PC-9 (cell line): ENCODE data around the gene AGRN. TPM values are rescaled to one million over a fixed set of nuclear protein-coding genes. Genes with fewer than 3 reads are reported as not detected.

Experiments used
- BruUV-seq: library from RNA; stranded (reverse); fragments of 400-500 nt; replicated peaks from 2 replicates; lab custom pipeline; 2021; lab: Mats Ljungman, UMichigan
- CTCF ChIA-PET: fragments of 300-600 bp; sonication (Branson Sonifier 250); formaldehyde crosslinking; loops from one replicate; lab custom pipeline; 2022; ENCODE audit warnings: antibody characterized with exemption; lab: Charles Lee
- POLR2A ChIA-PET: fragments of 300-600 bp; sonication (Branson Sonifier 250); formaldehyde crosslinking; loops from one replicate; lab custom pipeline; 2022; ENCODE audit warnings: antibody characterized with exemption; ENCODE audit not compliant: unreplicated experiment; lab: Charles Lee
- DNase-seq, 2 experiments: peaks; one replicate each; pipeline versions ENCODE4 v3.0.0 to v3.0.0-alpha.2; 2015 to 2022; ENCODE audit warnings: mixed read lengths in 1 of 2
- H2AFZ ChIP-seq: fragments of 200-600 bp; sonication (generic); 2 replicates; pipeline ENCODE4 v1.8.1; 2017; ENCODE audit warnings: antibody characterized with exemption
- H3F3A ChIP-seq: fragments of 200-600 bp; sonication (generic); 2 replicates; pipeline ENCODE4 v1.8.1; 2017; ENCODE audit warnings: antibody characterized with exemption, mild to moderate bottlenecking, low read depth; ENCODE audit not compliant: insufficient read depth
- H3K27ac ChIP-seq: fragments of 200-600 bp; sonication (generic); 2 replicates; pipeline ENCODE4 v1.6.1; 2016; ENCODE audit warnings: mixed run types
- H3K27me3 ChIP-seq: fragments of 200-600 bp; sonication (generic); 2 replicates; pipeline ENCODE4 v1.6.1; 2016; ENCODE audit warnings: low read depth, mixed run types; ENCODE audit not compliant: insufficient read depth
- H3K36me3 ChIP-seq: fragments of 200-600 bp; sonication (generic); 2 replicates; pipeline ENCODE4 v1.6.1; 2016; ENCODE audit warnings: low read depth, mixed run types
- H3K4me1 ChIP-seq: fragments of 200-600 bp; sonication (generic); replicated peaks from 2 replicates; pipeline ENCODE4 v1.6.1; 2016; ENCODE audit warnings: mixed run types; ENCODE audit not compliant: insufficient read depth
- H3K4me2 ChIP-seq: fragments of 200-600 bp; sonication (generic); 2 replicates; pipeline ENCODE4 v1.6.1; 2017; ENCODE audit warnings: mixed run types
- H3K4me3 ChIP-seq: fragments of 200-600 bp; sonication (generic); 2 replicates; pipeline ENCODE4 v1.6.1; 2016; ENCODE audit warnings: mixed run types
- H3K79me2 ChIP-seq: fragments of 200-600 bp; sonication (generic); 2 replicates; pipeline ENCODE4 v1.6.1; 2017; ENCODE audit warnings: low read depth, mixed run types
- H3K9me2 ChIP-seq: fragments of 200-600 bp; sonication (generic); 2 replicates; pipeline ENCODE4 v1.8.1; 2017; ENCODE audit warnings: mild to moderate bottlenecking; ENCODE audit not compliant: insufficient read depth
- H3K9me3 ChIP-seq: fragments of 200-600 bp; sonication (generic); 2 replicates; pipeline ENCODE4 v1.8.1; 2016; ENCODE audit warnings: low read depth; ENCODE audit not compliant: insufficient read depth
- H4K20me1 ChIP-seq: fragments of 200-600 bp; sonication (generic); 2 replicates; pipeline ENCODE4 v1.8.1; 2017; ENCODE audit not compliant: insufficient read depth
- EZH2 ChIP-seq: fragments of 200-600 bp; sonication (generic); IDR thresholded peaks from 2 replicates; pipeline ENCODE4 v1.8.0; 2017; ENCODE audit warnings: antibody characterized with exemption, low read depth
- intact Hi-C: fragments of 100-400 bp; cut with micrococcal nuclease; formaldehyde crosslinking; loops from one replicate; pipeline ENCODE4 v1.10.0; 2022; ENCODE audit not compliant: unreplicated experiment
- total RNA-seq: library from RNA; stranded (reverse); gene quantifications from 2 replicates; pipeline ENCODE4 v1.2.3, GENCODE V29; 2021
- TF ChIP-seq, protein P1 (sequence below): fragments of 200-600 bp; sonication (generic); conservative IDR thresholded peaks from 2 replicates; pipeline ENCODE4 v1.6.1; 2017; ENCODE audit warnings: mixed run types, antibody characterized with exemption, mild to moderate bottlenecking, moderate library complexity

Gene AGRN
- total RNA-seq, 1 experiment from 2014 or later = 278 TPM

GRCh38 chr1:997993-998744 is 21.8 kb upstream of the AGRN start:
- H3K9me3 ChIP-seq = no peaks in the 10 kb centered on the region
- DNase-seq = no peak
- CTCF ChIA-PET = no interaction called here
- H3K4me2 ChIP-seq = no peak overlapping the region; the same call in 1 of the 2 replicates
- intact Hi-C loops = no loop called here
- TF ChIP-seq, protein P1, sequence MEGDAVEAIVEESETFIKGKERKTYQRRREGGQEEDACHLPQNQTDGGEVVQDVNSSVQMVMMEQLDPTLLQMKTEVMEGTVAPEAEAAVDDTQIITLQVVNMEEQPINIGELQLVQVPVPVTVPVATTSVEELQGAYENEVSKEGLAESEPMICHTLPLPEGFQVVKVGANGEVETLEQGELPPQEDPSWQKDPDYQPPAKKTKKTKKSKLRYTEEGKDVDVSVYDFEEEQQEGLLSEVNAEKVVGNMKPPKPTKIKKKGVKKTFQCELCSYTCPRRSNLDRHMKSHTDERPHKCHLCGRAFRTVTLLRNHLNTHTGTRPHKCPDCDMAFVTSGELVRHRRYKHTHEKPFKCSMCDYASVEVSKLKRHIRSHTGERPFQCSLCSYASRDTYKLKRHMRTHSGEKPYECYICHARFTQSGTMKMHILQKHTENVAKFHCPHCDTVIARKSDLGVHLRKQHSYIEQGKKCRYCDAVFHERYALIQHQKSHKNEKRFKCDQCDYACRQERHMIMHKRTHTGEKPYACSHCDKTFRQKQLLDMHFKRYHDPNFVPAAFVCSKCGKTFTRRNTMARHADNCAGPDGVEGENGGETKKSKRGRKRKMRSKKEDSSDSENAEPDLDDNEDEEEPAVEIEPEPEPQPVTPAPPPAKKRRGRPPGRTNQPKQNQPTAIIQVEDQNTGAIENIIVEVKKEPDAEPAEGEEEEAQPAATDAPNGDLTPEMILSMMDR = no peak
- no peak for TF ChIP-seq EZH2
- peaks cover 28% of the 10 kb centered on the region; the same call in 1 of the 2 replicates for H3F3A ChIP-seq
- POLR2A ChIA-PET = no interaction called here
- TSS peak; percentile 0 for BruUV-seq
- peaks cover 16% of the 10 kb centered on the region for H4K20me1 ChIP-seq
- H3K27ac ChIP-seq = no peak overlapping the region
- H3K79me2 ChIP-seq = peaks cover 28% of the 10 kb centered on the region
- H3K9me2 ChIP-seq = no peaks in the 10 kb centered on the region
- H3K27me3 ChIP-seq = no peaks in the 10 kb centered on the region
- H2AFZ ChIP-seq = no peak overlapping the region
- no peak overlapping the region for H3K4me3 ChIP-seq
- no peaks in the 10 kb centered on the region for H3K4me1 ChIP-seq
- H3K36me3 ChIP-seq = no peaks in the 10 kb centered on the region

DNA sequence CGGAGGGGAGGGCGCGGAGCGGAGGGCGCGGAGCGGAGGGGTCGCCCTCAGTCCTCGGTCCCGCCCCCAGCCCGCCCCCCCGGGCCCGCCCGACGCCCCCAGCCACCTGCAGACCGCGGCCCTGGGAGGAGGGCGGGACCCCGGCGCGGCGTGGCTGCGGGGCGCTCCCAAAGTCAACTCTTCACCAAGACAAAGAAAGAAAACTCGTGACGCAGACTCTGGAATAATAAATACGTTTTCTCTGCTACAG is 21.2 kb upstream of the AGRN start:
- DNase-seq = no peak
- Histone ChIP-seq H3K9me3 (no peaks in the 10 kb centered on the region), H3K4me2 (peak overlapping the region; percentile 89), H3F3A (peaks cover 28% of the 10 kb centered on the region; the same call in 1 of the 2 replicates), H3K9me2 (no peaks in the 10 kb centered on the region), H3K36me3 (no peaks in the 10 kb centered on the region), H3K4me1 (no peaks in the 10 kb centered on the region), H3K4me3 (peak overlapping the region; percentile 97; the same call in 1 of the 2 replicates), H3K27ac (no peak overlapping the region), H2AFZ (no peak overlapping the region), H4K20me1 (peaks cover 17% of the 10 kb centered on the region), H3K79me2 (peaks cover 30% of the 10 kb centered on the region), H3K27me3 (no peaks in the 10 kb centered on the region)
- POLR2A ChIA-PET = no interaction called here
- CTCF ChIA-PET = no interaction called here
- no peak for TF ChIP-seq EZH2
- TF ChIP-seq, protein P1 = no peak
- intact Hi-C loops = no loop called here
- no TSS peak for BruUV-seq

DNA sequence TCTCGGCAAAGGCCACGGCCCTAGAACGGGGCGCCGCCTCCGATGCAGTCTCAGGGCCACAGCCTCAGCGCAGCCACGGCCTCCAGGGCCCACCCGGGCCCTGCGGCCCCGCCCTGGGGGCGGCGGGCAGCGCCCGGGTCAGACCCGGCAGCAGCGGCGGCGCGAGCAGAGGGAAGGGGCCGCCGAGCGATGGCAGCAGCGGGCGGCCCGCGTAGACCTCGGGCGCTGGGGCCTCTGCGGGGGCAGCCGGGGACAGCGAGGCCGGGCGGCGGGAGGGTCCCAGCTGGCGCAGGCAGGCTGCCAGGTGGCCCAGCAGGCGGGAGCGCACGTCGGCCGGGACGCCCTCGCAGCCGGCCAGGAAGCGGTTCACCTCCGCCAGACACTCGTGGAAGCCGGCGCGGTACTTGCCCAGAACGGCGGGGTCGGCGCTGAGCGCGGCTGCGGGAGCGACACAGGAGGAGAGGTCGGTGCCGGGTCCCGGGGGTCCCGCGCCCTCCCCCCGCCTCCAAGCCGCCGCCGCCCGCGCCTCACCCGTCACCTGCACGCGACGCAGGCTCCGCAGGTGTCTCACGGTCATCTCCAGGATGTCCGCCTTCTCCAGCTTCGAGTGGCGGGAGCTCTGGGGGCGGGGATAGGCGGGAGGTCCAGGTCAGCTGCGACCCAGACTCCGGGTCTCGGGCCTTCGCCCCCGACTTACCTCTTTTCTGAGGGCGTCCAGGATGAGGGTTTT is 20.8 kb upstream of the AGRN start:
- TSS peak; percentile 55 for BruUV-seq
- Histone ChIP-seq H3K36me3 (no peaks in the 10 kb centered on the region), H3K4me3 (peak overlapping the region; percentile 97), H2AFZ (no peak overlapping the region), H3K27me3 (no peaks in the 10 kb centered on the region), H3K4me2 (peak overlapping the region; percentile 89), H3K79me2 (peaks cover 30% of the 10 kb centered on the region), H4K20me1 (peaks cover 17% of the 10 kb centered on the region), H3K4me1 (no peaks in the 10 kb centered on the region), H3F3A (peaks cover 28% of the 10 kb centered on the region; the same call in 1 of the 2 replicates), H3K9me3 (no peaks in the 10 kb centered on the region), H3K27ac (peak overlapping the region; percentile 71), H3K9me2 (no peaks in the 10 kb centered on the region)
- ChIA-PET CTCF (no interaction called here), POLR2A (interaction anchor here (0.5 kb wide), 1 partner anchor 21 kb away, joined by 4 read pairs; no protein-coding TSS in a partner anchor)
- DNase-seq = peak in 1 of 2 experiments; percentile 48
- TF ChIP-seq, protein P1 = no peak
- TF ChIP-seq EZH2 = no peak
- intact Hi-C loops = loop anchor here (1.0 kb wide), 1 partner anchor 16 kb away; no protein-coding TSS in a partner anchor
